ENCODE results near the gene EP300.
"Not testable (repeated sequence)": the region's sequence is repeated elsewhere in the genome, so short reads cannot be mapped to it uniquely, and the experiment has no call there.

The EP300 gene

DNA sequence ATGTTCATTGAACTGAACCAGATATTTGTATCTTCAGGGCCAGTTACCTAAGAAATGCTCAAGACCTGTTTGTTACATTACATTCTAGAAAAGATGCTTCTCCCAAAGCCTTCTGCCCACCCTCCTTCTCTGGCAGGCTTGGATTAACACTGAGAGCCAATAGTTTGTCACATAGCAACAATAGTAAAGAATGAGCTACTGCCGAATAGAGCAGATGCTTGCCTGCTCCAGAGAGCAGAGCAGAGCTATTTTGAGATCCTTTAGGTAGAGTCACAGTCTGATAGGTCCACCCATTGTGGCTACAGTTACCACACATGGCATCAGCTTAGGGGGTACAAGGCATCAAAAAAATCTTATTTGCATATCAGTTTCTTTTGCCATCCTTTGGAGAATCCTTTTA, 13.5 kb upstream of the EP300 start:
- no peak for DNase-seq (ENCODE audit: low read depth in 1 of 2, low spot score in 1 of 2)

DNA sequence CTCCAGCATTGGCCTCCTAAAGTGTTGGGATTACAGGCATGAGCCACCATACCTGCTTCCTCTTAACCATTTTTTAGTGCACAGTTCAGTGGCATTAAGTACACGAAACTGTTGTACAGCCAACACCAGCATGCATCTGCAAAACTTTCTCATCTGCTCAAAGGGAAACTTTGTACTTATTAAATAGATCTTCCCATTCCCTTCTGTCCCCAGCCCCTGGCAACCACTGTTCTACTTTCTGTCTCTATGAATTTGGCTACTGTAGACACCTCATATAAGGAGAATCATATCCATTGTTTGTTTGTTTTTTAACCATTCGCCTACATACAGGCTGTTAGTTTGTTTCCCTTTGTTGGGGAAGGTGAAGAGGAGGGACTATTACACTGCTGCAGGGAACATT, 6.5 kb upstream of the EP300 start:
- no peak for DNase-seq (ENCODE audit: low read depth in 1 of 2, low spot score in 1 of 2)

DNA sequence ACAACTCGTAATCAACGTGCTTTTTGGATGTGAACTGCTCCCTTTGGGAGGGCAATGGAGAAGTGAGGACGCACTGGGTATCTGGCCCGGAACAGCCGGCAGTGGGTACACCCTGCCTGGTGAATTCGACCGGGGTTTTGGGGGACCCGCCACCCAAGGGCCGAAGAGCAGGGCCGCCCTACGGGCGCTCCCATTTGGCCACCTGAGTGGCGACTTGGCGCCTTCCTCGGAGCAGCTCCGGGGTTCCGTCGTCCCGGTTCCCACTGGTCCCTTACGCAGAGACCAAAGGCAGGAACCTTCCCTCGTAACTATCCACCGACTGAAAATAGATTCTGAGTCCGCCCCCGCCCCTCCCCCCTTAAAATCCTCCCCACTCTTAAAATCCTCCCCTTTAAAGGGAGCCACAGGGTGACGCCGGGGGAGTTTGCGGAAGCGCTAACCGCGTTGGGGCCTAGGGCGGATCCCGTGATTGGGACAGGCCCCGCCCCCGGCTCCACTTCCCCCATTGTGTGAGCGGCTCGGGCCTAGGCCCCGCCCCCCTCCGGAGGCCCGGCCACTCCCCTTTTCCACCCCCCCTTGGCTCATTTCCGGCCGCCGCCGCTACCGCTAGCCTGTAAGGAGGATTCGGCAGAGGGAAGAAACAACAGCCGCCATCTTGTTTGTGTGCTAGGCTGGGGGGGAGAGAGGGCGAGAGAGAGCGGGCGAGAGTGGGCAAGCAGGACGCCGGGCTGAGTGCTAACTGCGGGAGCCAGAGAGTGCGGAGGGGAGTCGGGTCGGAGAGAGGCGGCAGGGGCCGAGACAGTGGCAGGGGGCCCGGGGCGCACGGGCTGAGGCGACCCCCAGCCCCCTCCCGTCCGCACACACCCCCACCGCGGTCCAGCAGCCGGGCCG, 1.0 kb upstream of the EP300 start:
- DNase-seq (ENCODE audit: low read depth in 1 of 2, low spot score in 1 of 2), result peak; percentile 99 to 100

DNA sequence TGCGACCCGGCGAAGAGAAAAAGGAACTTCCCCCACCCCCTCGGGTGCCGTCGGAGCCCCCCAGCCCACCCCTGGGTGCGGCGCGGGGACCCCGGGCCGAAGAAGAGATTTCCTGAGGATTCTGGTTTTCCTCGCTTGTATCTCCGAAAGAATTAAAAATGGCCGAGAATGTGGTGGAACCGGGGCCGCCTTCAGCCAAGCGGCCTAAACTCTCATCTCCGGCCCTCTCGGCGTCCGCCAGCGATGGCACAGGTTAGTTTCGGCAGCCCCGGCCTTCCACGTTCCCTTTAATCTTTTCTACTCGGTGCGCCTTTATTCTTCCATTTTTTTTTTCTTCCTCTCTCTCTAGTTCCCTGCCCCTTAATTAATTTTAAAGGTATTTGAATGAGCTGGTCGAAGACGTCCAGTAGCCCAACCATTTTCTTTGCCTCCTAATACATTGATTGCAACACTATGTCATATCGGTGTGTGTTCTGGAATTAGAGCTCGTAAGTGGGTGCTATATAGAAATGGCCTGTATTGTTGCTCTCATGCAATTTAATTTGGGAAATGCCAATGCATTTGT, 537 bp downstream of the EP300 start:
- no peak for DNase-seq (ENCODE audit: low read depth in 1 of 2, low spot score in 1 of 2)

DNA sequence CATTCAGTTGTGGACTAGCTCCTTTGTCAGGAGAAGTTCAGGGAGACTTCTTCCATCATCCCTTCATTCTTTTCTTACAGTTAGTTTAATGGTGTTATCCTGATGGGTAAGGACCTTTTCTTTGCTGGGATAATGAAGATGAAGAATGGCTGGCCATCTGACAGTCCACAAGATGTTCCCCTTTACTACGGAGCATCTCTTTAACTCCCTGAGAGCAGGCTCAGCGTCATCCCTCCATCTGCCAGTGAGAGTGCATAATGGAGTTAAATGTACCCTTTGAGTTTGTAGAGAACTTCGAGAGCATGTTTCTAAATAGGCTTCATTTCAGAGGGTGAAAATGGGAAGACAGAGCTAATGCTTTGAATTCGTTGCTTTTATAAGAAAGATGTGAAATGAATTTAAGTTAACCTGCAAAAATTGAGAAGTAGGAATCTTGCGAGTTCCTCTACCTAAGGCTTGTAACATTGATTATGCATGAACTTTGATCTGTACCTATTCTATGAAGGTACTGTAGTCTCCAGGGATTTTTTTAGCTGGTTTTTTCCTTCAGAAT, 1.7 kb downstream of the EP300 start:
- DNase-seq (ENCODE audit: low read depth in 1 of 2, low spot score in 1 of 2), result no peak

DNA sequence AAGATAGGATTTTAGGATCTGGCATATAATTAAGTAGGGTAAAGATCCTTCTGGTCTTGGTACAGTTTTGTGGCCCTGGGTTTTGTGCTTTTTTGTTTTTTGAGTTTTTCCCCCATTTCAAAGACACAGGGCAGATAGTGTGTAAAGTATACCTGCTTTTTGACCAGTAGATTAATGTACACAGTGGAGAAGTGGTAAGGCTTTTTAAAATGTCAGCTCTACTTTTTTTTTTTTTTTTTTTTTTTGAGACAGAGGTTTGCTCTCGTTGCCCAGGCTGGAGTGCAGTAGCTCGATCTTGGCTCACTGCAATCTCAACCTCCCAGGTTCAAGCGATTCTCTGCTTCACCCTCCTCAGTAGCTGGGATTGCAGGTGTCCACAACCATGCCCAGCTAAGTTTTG, 4.0 kb downstream of the EP300 start:
- no peak for DNase-seq (ENCODE audit: low read depth in 1 of 2, low spot score in 1 of 2)

DNA sequence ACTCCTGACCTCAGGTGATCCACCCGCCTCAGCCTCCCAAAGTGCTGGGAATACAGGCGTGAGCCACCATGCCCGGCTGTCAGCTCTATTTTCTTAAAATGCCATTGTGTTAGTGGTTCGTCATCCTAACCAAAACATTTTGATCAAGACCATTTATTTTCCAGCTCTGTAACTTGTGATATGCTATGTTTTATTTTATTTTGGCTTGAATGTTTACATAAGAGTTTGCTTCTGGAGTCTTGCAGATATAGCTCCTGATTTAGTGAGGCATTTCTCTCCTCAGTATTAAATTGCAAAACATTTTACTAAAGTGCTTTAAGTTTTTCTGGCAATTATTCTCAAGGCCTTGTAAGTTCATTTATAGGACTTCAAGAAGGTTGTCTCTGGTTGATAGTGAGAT, 4.4 kb downstream of the EP300 start:
- no peak for DNase-seq (ENCODE audit: low read depth in 1 of 2, low spot score in 1 of 2)

DNA sequence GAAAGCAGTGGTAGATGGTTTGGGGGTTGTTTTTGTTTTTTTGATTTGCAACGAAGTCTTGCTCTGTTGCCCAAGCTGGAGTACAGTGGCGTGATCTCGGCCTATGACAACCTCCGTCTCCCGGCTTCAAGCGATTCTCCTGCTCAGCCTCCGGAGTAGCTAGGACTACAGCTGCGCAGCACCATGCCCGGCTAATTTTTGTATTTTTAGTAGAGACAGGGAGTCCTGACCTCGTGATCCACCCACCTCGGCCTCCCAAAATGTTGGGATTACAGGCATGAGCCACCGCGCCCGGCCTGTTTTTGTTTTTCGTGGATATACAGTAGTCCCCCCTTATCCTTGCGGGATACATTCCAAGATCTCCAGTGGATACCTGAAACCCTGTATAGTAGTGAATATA, 6.6 kb downstream of the EP300 start:
- DNase-seq (ENCODE audit: low read depth in 1 of 2, low spot score in 1 of 2), result no peak

DNA sequence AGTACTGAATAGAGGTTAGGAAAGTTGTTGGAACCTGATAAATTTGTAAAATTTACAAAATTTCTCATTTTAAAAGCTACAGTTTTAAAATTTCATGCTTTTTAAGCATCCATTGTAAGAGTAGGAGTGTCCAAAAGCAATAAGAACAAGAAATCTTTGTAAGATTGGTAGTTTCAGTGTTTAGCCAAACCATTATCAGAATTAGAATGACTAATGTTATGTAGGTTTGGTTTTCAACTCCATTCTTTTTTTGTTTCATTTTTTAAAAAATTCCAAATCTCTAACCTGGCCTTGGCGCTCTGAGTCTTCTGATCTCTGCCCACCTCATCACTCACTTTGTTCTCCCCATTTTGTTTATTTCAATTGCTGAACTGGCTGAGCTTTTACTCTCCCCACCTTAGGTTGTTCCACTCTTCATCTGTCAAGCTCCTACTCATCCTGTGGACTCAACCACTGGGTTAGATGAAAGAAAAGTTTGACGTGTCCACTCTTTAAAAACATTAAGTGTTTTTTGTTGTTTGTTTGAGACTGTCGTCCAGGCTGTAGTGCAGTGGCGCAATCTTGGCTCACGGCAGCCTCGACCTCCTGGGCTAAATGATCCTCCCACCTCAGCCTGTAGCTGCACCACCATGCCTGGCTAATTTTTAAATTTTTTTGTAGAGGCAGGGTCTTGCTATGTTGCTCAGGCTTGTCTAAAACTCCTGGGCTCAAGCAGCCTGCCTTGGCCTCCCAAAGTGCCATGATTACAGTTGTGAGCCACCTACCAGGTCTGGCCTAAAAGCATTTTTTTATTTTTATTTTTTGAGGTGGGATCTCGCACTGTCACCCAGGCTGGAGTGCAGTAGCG, 14.0 kb downstream of the EP300 start:
- DNase-seq (ENCODE audit: low read depth in 1 of 2, low spot score in 1 of 2), result no peak

DNA sequence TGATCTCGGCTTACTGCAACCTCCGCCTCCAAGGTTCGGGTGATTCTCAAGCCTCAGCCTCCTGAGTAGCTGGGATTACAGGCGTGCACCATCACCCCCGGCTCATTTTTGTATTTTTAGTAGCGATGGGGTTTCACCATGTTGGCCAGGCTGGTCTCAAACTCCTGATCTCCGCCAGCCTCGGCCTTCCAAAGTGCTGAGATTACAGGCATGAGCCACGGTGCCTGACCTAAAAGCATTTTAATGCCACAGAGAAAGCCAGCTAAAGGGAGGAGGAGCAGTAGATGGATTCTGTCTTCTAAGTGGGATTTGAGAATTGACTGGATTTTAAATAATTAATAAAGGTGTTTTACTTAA, 14.6 kb downstream of the EP300 start:
- not testable (repeated sequence) for DNase-seq (ENCODE audit: low read depth in 1 of 2, low spot score in 1 of 2)

DNA sequence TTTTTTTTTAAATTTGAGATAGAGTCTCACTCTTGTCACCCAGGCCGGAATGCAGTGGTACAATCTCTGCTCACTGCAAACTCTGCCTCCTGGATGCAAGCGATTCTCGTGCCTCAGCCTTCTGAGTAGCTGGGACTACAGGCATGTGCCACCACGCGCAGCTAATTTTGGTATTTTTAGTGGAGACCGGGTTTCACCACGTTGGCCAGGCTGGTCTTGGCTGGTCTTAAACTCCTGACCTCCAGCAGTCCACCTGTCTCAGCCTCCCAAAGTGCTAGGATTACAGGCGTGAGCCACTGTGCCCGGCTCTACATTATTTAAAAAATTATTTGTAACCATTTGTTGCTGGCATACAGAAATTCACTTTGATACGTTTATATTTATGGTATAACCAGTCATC, 18.6 kb downstream of the EP300 start:
- no peak for DNase-seq (ENCODE audit: low read depth in 1 of 2, low spot score in 1 of 2)

DNA sequence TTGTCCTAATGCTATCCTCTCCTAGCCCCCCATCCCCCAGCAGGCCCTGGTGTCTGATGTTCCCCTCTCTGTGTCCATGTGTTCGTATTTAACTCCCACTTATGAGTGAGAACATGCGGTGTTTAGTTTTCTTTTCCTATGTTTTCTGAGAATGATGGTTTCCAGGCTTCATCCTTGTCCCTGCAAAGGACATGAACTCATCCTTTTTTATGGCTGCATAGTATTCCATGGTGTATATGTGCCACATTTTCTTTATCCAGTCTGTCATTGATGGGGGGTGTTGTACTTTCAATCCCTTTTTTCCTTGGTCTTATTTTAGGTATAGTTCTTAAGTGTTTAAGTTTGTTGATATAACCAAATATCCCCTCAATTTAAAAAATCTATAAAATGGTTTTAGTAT, 23.9 kb downstream of the EP300 start:
- DNase-seq (ENCODE audit: low read depth in 1 of 2, low spot score in 1 of 2), result no peak

DNA sequence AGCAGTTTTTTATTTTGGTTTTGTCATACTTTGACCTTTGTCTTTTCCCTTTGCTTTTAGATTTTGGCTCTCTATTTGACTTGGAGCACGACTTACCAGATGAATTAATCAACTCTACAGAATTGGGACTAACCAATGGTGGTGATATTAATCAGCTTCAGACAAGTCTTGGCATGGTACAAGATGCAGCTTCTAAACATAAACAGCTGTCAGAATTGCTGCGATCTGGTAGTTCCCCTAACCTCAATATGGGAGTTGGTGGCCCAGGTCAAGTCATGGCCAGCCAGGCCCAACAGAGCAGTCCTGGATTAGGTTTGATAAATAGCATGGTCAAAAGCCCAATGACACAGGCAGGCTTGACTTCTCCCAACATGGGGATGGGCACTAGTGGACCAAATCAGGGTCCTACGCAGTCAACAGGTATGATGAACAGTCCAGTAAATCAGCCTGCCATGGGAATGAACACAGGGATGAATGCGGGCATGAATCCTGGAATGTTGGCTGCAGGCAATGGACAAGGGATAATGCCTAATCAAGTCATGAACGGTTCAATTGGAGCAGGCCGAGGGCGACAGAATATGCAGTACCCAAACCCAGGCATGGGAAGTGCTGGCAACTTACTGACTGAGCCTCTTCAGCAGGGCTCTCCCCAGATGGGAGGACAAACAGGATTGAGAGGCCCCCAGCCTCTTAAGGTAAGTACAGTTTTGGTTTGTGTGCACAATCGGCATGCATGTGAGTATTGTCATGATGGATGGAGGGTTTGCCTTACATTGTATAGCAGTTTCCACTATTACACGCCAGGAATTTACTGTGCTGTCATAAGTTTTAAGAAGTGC, 25.0 kb downstream of the EP300 start:
- no peak for DNase-seq (ENCODE audit: low read depth in 1 of 2, low spot score in 1 of 2)

DNA sequence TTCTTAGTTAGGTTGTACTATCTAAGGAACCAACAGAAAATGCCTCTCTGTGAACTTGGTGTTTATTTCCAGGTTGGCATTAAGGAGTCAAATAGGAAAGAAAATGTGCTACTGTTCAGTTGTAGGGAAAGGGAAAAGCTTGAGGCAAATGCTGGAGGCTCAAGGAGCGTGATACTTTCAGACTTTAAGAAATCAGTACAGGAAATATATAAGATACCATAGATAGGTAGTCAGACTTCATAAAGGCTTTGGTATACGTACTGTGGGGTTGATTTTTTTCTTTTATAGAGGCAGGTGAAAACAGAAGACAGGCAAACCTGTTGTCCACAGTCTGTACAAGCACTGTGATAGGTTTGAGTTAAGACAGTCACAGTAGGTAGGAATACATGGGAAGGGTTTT, 30.8 kb downstream of the EP300 start:
- DNase-seq (ENCODE audit: low read depth in 1 of 2, low spot score in 1 of 2), result no peak

DNA sequence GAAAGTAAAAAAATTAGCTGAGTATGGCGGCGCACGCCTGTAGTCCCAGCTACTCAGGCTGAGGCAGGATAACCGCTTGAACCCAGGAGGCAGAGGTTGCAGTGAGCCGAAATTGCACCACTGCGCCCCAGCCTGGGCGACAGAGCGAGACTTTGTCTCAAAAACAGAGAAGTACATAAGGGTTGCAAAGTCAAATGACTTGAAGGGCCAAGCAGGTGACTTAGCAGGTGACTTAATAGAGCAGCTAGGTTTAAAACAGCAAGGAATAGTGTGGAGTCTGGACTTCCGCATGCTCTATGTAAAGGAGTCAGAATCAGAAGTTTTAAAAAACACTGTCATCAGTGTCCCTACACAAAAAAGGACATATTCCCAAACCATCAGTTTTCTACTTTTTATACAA, 31.7 kb downstream of the EP300 start:
- DNase-seq (ENCODE audit: low read depth in 1 of 2, low spot score in 1 of 2), result no peak

DNA sequence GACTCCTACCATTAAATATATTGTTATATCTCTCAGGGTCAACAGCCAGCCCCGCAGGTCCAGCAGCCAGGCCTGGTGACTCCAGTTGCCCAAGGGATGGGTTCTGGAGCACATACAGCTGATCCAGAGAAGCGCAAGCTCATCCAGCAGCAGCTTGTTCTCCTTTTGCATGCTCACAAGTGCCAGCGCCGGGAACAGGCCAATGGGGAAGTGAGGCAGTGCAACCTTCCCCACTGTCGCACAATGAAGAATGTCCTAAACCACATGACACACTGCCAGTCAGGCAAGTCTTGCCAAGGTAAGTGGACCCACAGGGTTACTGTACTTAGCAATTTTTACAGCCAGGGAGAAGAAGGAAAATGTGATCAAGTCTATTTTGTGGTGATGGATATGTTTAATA, 35.1 kb downstream of the EP300 start:
- no peak for DNase-seq (ENCODE audit: low read depth in 1 of 2, low spot score in 1 of 2)

DNA sequence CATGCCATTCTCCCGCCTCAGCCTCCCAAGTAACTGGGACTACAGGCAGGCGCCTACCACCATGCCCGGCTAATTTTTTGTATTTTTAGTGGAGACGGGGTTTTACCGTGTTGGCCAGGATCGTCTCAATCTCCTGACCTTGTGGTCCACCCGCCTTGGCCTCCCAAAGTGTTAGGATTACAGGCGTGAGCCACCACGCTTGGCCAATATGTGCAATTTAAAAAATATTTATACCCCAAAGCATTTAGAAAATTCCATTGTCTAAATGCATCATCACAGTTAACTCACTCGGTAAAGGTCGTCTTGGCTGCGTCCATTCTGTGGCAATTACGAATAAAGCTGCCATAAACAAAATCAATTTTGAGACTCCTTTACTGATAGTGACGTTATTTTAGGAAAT, 36.2 kb downstream of the EP300 start:
- no peak for DNase-seq (ENCODE audit: low read depth in 1 of 2, low spot score in 1 of 2)

DNA sequence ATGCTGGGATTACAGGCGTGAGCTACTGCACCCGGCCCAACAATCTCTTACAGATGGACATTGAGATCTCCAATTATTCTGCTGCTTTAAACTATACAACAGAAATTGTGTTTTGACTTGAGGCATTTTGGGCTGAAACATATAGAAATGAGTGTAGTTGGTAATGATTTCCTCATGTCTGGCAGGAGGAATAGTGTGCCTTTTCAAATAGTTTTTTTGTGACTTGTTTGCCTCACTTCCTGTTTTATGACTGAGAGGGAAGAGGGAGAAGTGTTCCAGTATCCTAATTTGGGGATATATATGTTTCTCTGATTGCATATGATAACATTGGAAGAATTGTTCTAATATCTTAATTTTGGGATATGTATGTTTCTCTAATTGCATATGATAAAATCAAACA, 40.2 kb downstream of the EP300 start:
- no peak for DNase-seq (ENCODE audit: low read depth in 1 of 2, low spot score in 1 of 2)

DNA sequence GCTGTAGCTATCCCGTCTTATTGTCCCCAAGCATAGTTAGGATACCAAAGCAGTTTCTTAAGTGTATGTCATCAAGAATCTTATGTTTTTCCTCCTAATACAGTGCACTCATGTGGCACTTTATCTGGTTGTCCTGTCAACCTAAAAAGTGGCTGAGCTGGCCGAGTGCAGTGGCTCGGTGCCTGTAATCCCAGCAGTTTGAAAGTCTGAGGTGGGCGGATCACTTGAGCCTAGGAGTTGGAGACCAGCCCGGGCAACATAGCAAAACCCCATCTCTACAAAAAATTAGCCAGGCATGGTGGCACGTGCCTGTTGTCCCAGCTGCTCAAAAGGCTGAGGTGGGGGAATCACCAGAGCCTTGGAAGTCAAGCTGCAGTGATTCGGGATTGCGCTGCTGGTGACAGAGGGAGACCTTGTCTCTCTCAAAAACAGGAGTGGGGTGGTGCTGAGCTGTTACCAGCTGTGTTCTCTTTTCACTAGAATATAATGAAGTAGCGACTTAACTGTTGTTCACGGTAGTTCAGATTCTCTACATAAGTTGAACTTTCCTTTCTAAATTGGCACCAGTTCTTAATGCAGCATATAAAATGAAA, 48.1 kb downstream of the EP300 start:
- no peak for DNase-seq (ENCODE audit: low read depth in 1 of 2, low spot score in 1 of 2)

DNA sequence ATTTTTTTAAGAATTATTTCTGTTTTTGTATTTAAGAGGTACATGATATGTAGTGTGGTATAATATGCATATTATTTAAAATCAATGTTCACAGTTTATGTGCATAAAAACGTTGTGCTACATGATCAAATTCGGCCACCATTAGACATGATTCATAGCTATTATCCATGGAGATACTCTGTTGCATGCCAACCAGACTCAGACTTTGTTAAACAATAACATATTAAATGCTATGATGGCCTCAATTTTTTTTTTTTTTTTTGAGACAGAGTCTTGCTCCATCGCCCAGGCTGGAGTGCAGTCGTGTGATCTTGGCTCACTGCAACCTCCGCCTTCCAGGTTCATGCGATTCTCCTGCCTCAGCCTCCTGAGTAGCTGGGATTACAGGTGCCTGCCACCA, 53.5 kb downstream of the EP300 start:
- not testable (repeated sequence) for DNase-seq (ENCODE audit: low read depth in 1 of 2, low spot score in 1 of 2)

DNA sequence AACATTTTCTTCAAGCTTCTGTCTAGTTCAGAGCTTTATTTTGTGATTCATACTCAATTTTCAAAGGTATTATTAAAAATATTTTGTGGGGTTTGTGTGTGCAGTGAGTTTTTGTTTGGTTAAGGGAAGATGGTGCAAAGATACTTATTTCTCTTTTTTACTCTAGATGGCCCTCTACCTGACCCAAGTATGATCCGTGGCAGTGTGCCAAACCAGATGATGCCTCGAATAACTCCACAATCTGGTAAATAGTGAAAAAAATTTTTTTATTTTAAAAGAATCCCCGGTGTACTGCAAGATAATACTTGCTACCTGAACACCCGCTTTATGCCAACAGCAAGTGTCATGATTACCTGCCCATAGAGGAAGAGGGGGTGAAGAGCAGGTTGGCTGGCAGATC, 54.2 kb downstream of the EP300 start:
- DNase-seq (ENCODE audit: low read depth in 1 of 2, low spot score in 1 of 2), result no peak
